ENCODE data around the gene P2RX6.

The P2RX6 gene

GRCh38 chr22:20995329-20996030 is 19.5 kb upstream of the P2RX6 start:
- no peak for ATAC-seq
- TF ChIP-seq OSR1 (CRISPR knock-in tag; IDR thresholded peaks at IDR 0.05) (no peak), ZNF8 (CRISPR knock-in tag; IDR thresholded peaks at IDR 0.05) (no peak), CSDC2 (CRISPR knock-in tag; IDR thresholded peaks at IDR 0.05) (no peak), SNAI2 (CRISPR knock-in tag; IDR thresholded peaks at IDR 0.05) (no peak), ARNTL (CRISPR knock-in tag; IDR thresholded peaks at IDR 0.05; ENCODE audit: borderline replicate concordance, low read depth) (no peak), ISL1 (CRISPR knock-in tag; IDR thresholded peaks at IDR 0.05) (no peak), ZNF70 (CRISPR knock-in tag; IDR thresholded peaks at IDR 0.05) (no peak), ZFP30 (CRISPR knock-in tag; IDR thresholded peaks at IDR 0.05) (no peak), TCF4 (CRISPR knock-in tag; IDR thresholded peaks at IDR 0.05; ENCODE audit: borderline replicate concordance) (no peak)

- no peak for ATAC-seq
These were observed 18.9 kb upstream of the P2RX6 start for GRCh38 chr22:20996031-20996410.

More at GRCh38 chr22:20996031-20996410, 18.9 kb upstream of the P2RX6 start:
- TF ChIP-seq CSDC2 (CRISPR knock-in tag; IDR thresholded peaks at IDR 0.05) (no peak), PPARA (CRISPR knock-in tag; IDR thresholded peaks at IDR 0.05; ENCODE audit: borderline replicate concordance) (no peak), ISL1 (CRISPR knock-in tag; IDR thresholded peaks at IDR 0.05) (no peak), ZNF8 (CRISPR knock-in tag; IDR thresholded peaks at IDR 0.05) (no peak), RARB (CRISPR knock-in tag; IDR thresholded peaks at IDR 0.05) (no peak), TCF4 (CRISPR knock-in tag; IDR thresholded peaks at IDR 0.05; ENCODE audit: borderline replicate concordance) (no peak), ZC3H10 (CRISPR knock-in tag; IDR thresholded peaks at IDR 0.05) (no peak), ARNTL (CRISPR knock-in tag; IDR thresholded peaks at IDR 0.05; ENCODE audit: borderline replicate concordance, low read depth) (no peak), CREB5 (CRISPR knock-in tag; IDR thresholded peaks at IDR 0.05; ENCODE audit: low read depth) (no peak), ZFP3 (CRISPR knock-in tag; IDR thresholded peaks at IDR 0.05) (no peak), SNAI2 (CRISPR knock-in tag; IDR thresholded peaks at IDR 0.05) (no peak), GLIS3 (CRISPR knock-in tag; IDR thresholded peaks at IDR 0.05) (no peak), CSRNP3 (CRISPR knock-in tag; IDR thresholded peaks at IDR 0.05) (no peak), ESRRG (CRISPR knock-in tag; IDR thresholded peaks at IDR 0.05) (no peak), TOX (CRISPR knock-in tag; IDR thresholded peaks at IDR 0.05; ENCODE audit: borderline replicate concordance) (no peak), ZNF70 (CRISPR knock-in tag; IDR thresholded peaks at IDR 0.05) (no peak), POU6F1 (CRISPR knock-in tag; IDR thresholded peaks at IDR 0.05; ENCODE audit: borderline replicate concordance, low read depth) (no peak), BACH2 (CRISPR knock-in tag; IDR thresholded peaks at IDR 0.05; ENCODE audit: borderline replicate concordance) (no peak), ZNF565 (CRISPR knock-in tag; conservative IDR thresholded peaks at IDR 0.05; ENCODE audit: low read depth) (no peak), TSHZ2 (CRISPR knock-in tag; IDR thresholded peaks at IDR 0.05) (no peak)

Measured in SK-N-SH treated with all-trans-retinoic acid at 6 μM for 48 hours (cell line).